Measurements from ENCODE around the gene MAP3K12. TPM values are rescaled to one million over a fixed set of nuclear protein-coding genes. Genes with fewer than 3 reads are reported as not detected.
A peak's percentile ranks its signal among the peaks of the same experiment; 100 is the strongest.

Gene MAP3K12
- total RNA-seq, 1 donor from 2014 or later: 17.2 TPM

GRCh38 chr12:53472056-53472582 is 27.1 kb downstream of the MAP3K12 start:
- Histone ChIP-seq H3K27ac (peak overlapping the region; percentile 80), H3K27me3 (no peaks in the 10 kb centered on the region), H3K4me1 (peaks cover 53% of the 10 kb centered on the region), H3K79me2 (ENCODE audit: low read depth) (peaks cover 100% of the 10 kb centered on the region), H3K36me3 (peaks cover 48% of the 10 kb centered on the region), H3K9ac (no peak overlapping the region), H3K4me2 (peak overlapping the region; percentile 52), H4K20me1 (ENCODE audit: low read depth) (peaks cover 100% of the 10 kb centered on the region), H2AFZ (replicated peaks) (no peak overlapping the region), H3K9me3 (ENCODE audit: low read depth) (no peaks in the 10 kb centered on the region), H3K4me3 (no peak overlapping the region), H3F3A (ENCODE audit: low read depth) (peaks cover 96% of the 10 kb centered on the region)
- no peak for DNase-seq (ENCODE audit: low spot score)
- Mint-ChIP-seq H3K27me3 (ENCODE audit: insufficient read depth, low read depth) (peaks cover 2% of the 10 kb centered on the region), H3K4me1 (peaks cover 43% of the 10 kb centered on the region), H3K36me3 (peaks cover 59% of the 10 kb centered on the region), H3K4me3 (no peak overlapping the region), H3K9me3 (no peaks in the 10 kb centered on the region), H3K27ac (no peak overlapping the region)
- TF ChIP-seq EZH2phosphoT487 (IDR thresholded peaks at IDR 0.05): no peak
- TF ChIP-seq, protein P1, sequence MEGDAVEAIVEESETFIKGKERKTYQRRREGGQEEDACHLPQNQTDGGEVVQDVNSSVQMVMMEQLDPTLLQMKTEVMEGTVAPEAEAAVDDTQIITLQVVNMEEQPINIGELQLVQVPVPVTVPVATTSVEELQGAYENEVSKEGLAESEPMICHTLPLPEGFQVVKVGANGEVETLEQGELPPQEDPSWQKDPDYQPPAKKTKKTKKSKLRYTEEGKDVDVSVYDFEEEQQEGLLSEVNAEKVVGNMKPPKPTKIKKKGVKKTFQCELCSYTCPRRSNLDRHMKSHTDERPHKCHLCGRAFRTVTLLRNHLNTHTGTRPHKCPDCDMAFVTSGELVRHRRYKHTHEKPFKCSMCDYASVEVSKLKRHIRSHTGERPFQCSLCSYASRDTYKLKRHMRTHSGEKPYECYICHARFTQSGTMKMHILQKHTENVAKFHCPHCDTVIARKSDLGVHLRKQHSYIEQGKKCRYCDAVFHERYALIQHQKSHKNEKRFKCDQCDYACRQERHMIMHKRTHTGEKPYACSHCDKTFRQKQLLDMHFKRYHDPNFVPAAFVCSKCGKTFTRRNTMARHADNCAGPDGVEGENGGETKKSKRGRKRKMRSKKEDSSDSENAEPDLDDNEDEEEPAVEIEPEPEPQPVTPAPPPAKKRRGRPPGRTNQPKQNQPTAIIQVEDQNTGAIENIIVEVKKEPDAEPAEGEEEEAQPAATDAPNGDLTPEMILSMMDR (IDR thresholded peaks at IDR 0.05): no peak
- TF ChIP-seq EZH2 (IDR thresholded peaks at IDR 0.05): no peak

GRCh38 chr12:53468282-53468681 is 31.0 kb downstream of the MAP3K12 start:
- no peaks in the 10 kb centered on the region for H3K27me3 ChIP-seq
- H4K20me1 ChIP-seq (ENCODE audit: low read depth): peaks cover 100% of the 10 kb centered on the region
- no peaks in the 10 kb centered on the region for H3K9me3 ChIP-seq (ENCODE audit: low read depth)
- no peak overlapping the region for H3K9ac ChIP-seq
- H2AFZ ChIP-seq (replicated peaks): no peak overlapping the region
- no peak overlapping the region for H3K4me2 ChIP-seq
- Mint-ChIP-seq H3K4me1 (peaks cover 32% of the 10 kb centered on the region), H3K4me3 (no peak overlapping the region), H3K36me3 (peaks cover 48% of the 10 kb centered on the region), H3K27ac (no peak overlapping the region), H3K27me3 (ENCODE audit: insufficient read depth, low read depth) (peaks cover 5% of the 10 kb centered on the region), H3K9me3 (no peaks in the 10 kb centered on the region)
- TF ChIP-seq EZH2phosphoT487 (IDR thresholded peaks at IDR 0.05): no peak
- TF ChIP-seq, protein P1 (IDR thresholded peaks at IDR 0.05): no peak
- no peak for TF ChIP-seq EZH2 (IDR thresholded peaks at IDR 0.05)
- no peak overlapping the region for H3K4me3 ChIP-seq
- H3K36me3 ChIP-seq: peaks cover 47% of the 10 kb centered on the region
- H3K79me2 ChIP-seq (ENCODE audit: low read depth): peaks cover 100% of the 10 kb centered on the region
- peaks cover 33% of the 10 kb centered on the region for H3K4me1 ChIP-seq
- DNase-seq (ENCODE audit: low spot score): no peak
- H3K27ac ChIP-seq: no peak overlapping the region
- peaks cover 93% of the 10 kb centered on the region for H3F3A ChIP-seq (ENCODE audit: low read depth)

DNA sequence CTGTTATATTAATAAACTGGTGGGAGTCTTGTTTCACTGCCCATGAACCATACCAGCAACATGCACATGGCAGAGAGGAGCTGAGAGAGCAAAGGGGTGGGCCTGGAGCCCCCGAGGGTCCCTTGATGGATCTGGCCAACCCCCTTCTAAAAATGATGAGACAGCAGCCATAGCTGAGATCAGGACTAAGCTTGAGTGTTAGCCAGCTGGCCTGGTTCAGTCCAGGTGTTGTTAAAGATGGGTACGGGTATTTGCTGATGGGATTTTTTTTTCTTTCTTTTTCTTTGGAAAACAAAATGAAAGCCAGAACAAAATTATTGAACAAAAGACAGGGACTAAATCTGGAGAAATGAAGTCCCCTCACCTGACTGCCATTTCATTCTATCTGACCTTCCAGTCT is 31.4 kb downstream of the MAP3K12 start:
- Mint-ChIP-seq H3K36me3 (peaks cover 52% of the 10 kb centered on the region), H3K4me1 (peaks cover 35% of the 10 kb centered on the region), H3K4me3 (no peak overlapping the region), H3K27ac (no peak overlapping the region), H3K27me3 (ENCODE audit: insufficient read depth, low read depth) (peaks cover 5% of the 10 kb centered on the region), H3K9me3 (no peaks in the 10 kb centered on the region)
- no peak for DNase-seq (ENCODE audit: low spot score)
- Histone ChIP-seq H3K4me1 (peaks cover 33% of the 10 kb centered on the region), H3K9me3 (ENCODE audit: low read depth) (no peaks in the 10 kb centered on the region), H3K79me2 (ENCODE audit: low read depth) (peaks cover 100% of the 10 kb centered on the region), H3K4me3 (no peak overlapping the region), H3K27ac (no peak overlapping the region), H3F3A (ENCODE audit: low read depth) (peaks cover 93% of the 10 kb centered on the region), H3K9ac (no peak overlapping the region), H3K36me3 (peaks cover 51% of the 10 kb centered on the region), H3K27me3 (no peaks in the 10 kb centered on the region), H2AFZ (replicated peaks) (no peak overlapping the region), H3K4me2 (no peak overlapping the region), H4K20me1 (ENCODE audit: low read depth) (peaks cover 100% of the 10 kb centered on the region)
- TF ChIP-seq EZH2phosphoT487 (IDR thresholded peaks at IDR 0.05): no peak
- TF ChIP-seq EZH2 (IDR thresholded peaks at IDR 0.05): no peak
- TF ChIP-seq, protein P1 (IDR thresholded peaks at IDR 0.05): no peak

Data from neural progenitor cell (in vitro differentiated cells).